Mucosa of stomach (tissue), 1 donor: Measurements from ENCODE around the gene LEMD2.
A peak's percentile ranks its signal among the peaks of the same experiment; 100 is the strongest.

ENCODE experiments used
- H3K27me3 ChIP-seq: one replicate; pipeline ENCODE4 v1.7.0; 2013; ENCODE audit warnings: mild to moderate bottlenecking, low read length; ENCODE audit not compliant: control insufficient read depth, insufficient read depth
- H3K36me3 ChIP-seq: one replicate; pipeline ENCODE4 v1.7.0; 2013; ENCODE audit warnings: low read length; ENCODE audit not compliant: control insufficient read depth, insufficient read depth
- H3K4me1 ChIP-seq: one replicate; pipeline ENCODE4 v1.7.0; 2013; ENCODE audit warnings: mild to moderate bottlenecking, low read length; ENCODE audit not compliant: control insufficient read depth, insufficient read depth
- H3K4me3 ChIP-seq: one replicate; pipeline ENCODE4 v1.7.0; 2013; ENCODE audit warnings: low read length
- H3K9ac ChIP-seq: one replicate; pipeline ENCODE4 v1.7.0; 2013; ENCODE audit warnings: mild to moderate bottlenecking, low read length, moderate library complexity
- H3K9me3 ChIP-seq: one replicate; pipeline ENCODE4 v1.7.0; 2013; ENCODE audit warnings: mild to moderate bottlenecking, low read length, moderate library complexity; ENCODE audit not compliant: control insufficient read depth
- donor health status: Pancreatic carcinoma.

The LEMD2 gene

GRCh38 chr6:33827546-33828451 is 38.9 kb upstream of the LEMD2 start:
- H3K9me3 ChIP-seq: no peaks in the 10 kb centered on the region

DNA sequence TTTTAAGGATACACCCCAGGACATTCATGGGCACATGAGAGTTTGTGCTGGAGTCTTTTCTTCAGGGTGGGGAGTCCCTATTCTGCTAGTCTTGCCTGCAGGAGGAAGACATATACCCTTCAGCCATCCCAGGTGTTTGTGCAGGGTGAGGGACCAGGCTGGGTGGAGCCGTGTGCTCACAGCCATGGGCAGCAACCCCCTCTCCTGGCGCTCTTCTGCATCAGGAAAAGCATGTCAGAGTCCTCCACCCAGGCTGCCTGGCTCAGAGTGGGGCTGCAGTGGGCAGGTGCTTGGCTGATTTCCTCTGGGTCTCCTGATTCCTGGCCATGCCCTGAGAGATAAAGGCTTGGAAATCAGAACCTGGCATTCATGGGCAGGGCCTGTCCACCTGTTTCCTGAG is 37.6 kb upstream of the LEMD2 start:
- no peak overlapping the region for H3K4me3 ChIP-seq
- no peak overlapping the region for H3K9ac ChIP-seq
- peaks cover 9% of the 10 kb centered on the region for H3K27me3 ChIP-seq
- no peaks in the 10 kb centered on the region for H3K4me1 ChIP-seq
- H3K36me3 ChIP-seq: no peaks in the 10 kb centered on the region
- no peaks in the 10 kb centered on the region for H3K9me3 ChIP-seq

More at GRCh38 chr6:33827546-33828451, 38.9 kb upstream of the LEMD2 start:
- no peak overlapping the region for H3K9ac ChIP-seq
- H3K36me3 ChIP-seq: no peaks in the 10 kb centered on the region
- no peaks in the 10 kb centered on the region for H3K4me1 ChIP-seq
- H3K4me3 ChIP-seq: no peak overlapping the region
- peaks cover 9% of the 10 kb centered on the region for H3K27me3 ChIP-seq

DNA sequence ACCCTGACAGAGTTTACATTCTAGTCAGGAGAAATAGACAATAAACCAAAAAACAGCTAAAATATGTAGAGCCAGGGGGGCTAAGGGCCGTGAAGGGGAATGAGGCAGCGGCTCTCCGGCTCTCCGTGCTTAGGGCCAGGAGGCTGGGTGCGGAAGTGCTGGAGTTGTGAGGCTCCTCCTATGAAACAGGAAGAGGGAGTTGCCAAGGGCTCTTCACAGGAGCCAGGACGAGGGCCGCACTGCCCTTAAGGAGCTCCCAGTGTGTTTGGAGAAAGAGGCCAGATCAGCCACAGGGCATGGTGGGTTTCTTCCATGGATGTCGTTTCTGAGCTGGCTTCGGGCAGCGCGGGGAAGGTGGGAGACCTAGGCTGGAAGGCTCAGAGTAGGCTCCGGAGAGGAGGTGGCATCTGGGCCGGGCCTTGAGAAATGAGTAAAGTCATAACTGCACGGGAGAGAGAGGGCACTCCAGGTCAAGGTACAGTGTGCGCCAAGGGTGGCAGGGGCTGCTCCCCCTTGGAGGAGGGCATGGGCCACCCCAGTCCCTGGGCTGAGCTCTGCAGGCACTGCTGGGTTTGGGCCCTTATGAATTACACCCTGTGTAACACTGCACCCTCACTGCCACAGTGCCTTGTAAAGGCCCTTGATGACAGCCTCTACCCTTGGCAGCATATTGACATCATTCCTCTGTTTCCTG is 35.7 kb upstream of the LEMD2 start:
- Histone ChIP-seq H3K9ac (peak overlapping the region; percentile 25), H3K36me3 (no peaks in the 10 kb centered on the region), H3K4me1 (no peaks in the 10 kb centered on the region), H3K4me3 (no peak overlapping the region), H3K9me3 (no peaks in the 10 kb centered on the region), H3K27me3 (peaks cover 5% of the 10 kb centered on the region)

- Histone ChIP-seq H3K27me3 (peaks cover 5% of the 10 kb centered on the region), H3K9ac (peak overlapping the region; percentile 25), H3K9me3 (no peaks in the 10 kb centered on the region), H3K4me1 (no peaks in the 10 kb centered on the region), H3K4me3 (no peak overlapping the region), H3K36me3 (no peaks in the 10 kb centered on the region)
These were observed 34.9 kb upstream of the LEMD2 start for GRCh38 chr6:33823806-33824205.

DNA sequence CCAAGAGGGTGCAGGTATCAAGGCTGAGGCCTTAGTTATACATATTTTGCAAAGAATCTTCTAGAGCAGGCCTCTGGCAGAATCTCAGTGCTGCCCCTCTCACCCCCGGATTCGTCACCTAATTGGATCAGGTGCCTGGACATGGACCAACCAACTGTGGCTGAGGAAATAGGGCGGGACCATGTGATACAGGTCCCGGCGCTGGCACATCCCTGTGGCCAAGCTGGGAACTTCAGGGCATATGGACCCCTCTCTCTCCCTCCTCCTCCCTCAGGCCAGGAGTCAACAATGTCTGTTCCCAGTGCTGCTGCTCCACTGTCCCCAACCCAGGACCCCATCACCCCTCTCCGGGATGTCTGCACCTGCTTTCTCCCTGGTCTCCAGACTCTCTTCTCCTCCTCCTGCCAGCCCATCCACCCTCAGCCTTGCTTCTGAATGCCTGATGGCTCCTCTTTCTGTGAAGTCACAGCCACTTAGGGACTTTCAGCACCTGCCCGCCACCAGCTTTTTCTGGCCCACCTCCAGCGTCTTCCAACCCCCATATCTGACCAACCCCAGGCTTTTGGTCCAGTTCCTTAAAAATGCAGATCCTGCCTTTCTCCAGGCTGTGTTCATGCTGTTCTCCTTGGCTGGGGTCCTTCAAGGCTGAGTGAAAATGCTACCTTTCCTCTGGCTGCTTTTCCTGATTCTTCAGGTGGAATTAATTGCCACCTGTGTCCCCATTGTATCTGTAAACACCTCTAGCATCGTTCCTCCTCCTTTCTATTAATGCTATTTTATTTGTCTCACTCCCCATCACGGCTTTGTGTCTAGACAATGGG is 33.9 kb upstream of the LEMD2 start:
- H3K9me3 ChIP-seq: no peaks in the 10 kb centered on the region
- H3K27me3 ChIP-seq: no peaks in the 10 kb centered on the region

GRCh38 chr6:33820784-33821520 is 32.0 kb upstream of the LEMD2 start:
- Histone ChIP-seq H3K9ac (no peak overlapping the region), H3K4me3 (no peak overlapping the region), H3K27me3 (no peaks in the 10 kb centered on the region)

More for the DNA sequence above, 33.9 kb upstream of the LEMD2 start:
- no peaks in the 10 kb centered on the region for H3K36me3 ChIP-seq
- H3K9ac ChIP-seq: no peak overlapping the region
- H3K4me1 ChIP-seq: no peaks in the 10 kb centered on the region
- no peak overlapping the region for H3K4me3 ChIP-seq

DNA sequence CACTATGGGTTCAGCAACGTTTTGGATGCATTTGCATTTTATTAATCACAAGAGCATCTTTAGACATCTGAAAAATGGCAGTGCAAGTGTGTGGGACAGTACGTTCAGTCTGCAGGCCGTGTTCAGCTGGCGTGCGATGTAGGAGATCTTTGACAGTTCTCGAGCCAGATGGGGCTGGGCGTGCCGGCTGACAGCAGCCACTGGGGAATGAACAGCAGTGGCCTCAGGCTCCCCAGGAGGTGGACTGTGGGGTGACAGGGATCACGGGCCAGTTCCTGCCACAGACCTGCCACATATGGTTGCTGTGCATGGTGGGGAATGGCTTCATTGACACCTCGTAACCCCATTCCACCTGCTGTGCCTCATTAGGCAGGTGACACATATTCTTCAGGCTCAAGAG is 31.3 kb upstream of the LEMD2 start:
- H3K4me3 ChIP-seq: no peak overlapping the region
- H3K9ac ChIP-seq: no peak overlapping the region
- no peaks in the 10 kb centered on the region for H3K27me3 ChIP-seq
- no peaks in the 10 kb centered on the region for H3K36me3 ChIP-seq
- H3K9me3 ChIP-seq: no peaks in the 10 kb centered on the region
- H3K4me1 ChIP-seq: no peaks in the 10 kb centered on the region

More at GRCh38 chr6:33820784-33821520, 32.0 kb upstream of the LEMD2 start:
- Histone ChIP-seq H3K9me3 (no peaks in the 10 kb centered on the region), H3K36me3 (no peaks in the 10 kb centered on the region), H3K4me1 (no peaks in the 10 kb centered on the region)

DNA sequence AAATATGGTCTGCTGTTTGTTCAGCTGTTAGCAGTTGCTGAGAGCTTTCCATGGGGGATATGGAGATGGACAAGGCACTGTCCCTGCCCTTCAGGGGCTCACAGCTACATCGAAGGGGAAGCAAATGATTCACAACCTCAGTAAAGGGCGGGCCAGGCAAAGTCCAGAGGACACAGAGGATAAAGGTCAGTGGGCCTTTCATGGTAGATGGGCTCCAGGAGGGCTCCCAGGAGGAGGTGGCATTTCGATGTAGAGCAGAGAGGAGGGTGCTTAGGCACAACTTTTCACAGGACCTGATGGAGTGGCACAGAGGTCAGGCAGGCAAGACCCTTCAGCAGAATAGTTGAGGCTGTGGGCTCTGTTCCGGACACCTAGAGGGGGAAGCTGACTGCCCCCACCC is 30.1 kb upstream of the LEMD2 start:
- H3K9ac ChIP-seq: no peak overlapping the region
- no peaks in the 10 kb centered on the region for H3K4me1 ChIP-seq
- H3K4me3 ChIP-seq: no peak overlapping the region
- no peaks in the 10 kb centered on the region for H3K9me3 ChIP-seq
- H3K27me3 ChIP-seq: peaks cover 3% of the 10 kb centered on the region
- H3K36me3 ChIP-seq: no peaks in the 10 kb centered on the region

DNA sequence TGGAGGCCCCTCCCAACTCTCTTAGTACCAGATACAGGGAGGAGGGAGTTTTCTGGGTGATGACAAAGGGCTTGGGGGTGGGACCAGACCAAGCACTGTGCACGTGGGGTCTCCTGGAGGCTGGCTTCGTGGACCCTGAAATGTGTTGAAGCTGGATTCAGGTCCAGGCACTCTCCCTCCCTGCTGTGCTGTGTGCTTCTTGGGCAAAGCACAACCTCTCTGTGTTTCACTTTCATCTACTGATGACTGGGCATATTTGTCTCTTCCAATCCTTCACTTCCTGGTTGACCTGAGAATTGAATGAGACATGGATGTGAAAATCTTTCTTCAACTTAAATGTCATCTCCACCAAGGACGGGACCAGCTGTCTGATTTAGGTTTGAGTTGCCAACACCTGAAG is 29.4 kb upstream of the LEMD2 start:
- H3K27me3 ChIP-seq: peaks cover 10% of the 10 kb centered on the region
- no peaks in the 10 kb centered on the region for H3K9me3 ChIP-seq
- no peaks in the 10 kb centered on the region for H3K4me1 ChIP-seq
- H3K4me3 ChIP-seq: no peak overlapping the region
- H3K9ac ChIP-seq: no peak overlapping the region
- no peaks in the 10 kb centered on the region for H3K36me3 ChIP-seq

- Histone ChIP-seq H3K9me3 (no peaks in the 10 kb centered on the region), H3K4me1 (no peaks in the 10 kb centered on the region), H3K9ac (no peak overlapping the region), H3K36me3 (no peaks in the 10 kb centered on the region), H3K4me3 (no peak overlapping the region), H3K27me3 (peaks cover 12% of the 10 kb centered on the region)
These were observed 28.6 kb upstream of the LEMD2 start for GRCh38 chr6:33817489-33817888.

GRCh38 chr6:33816911-33817310 is 28.0 kb upstream of the LEMD2 start:
- no peak overlapping the region for H3K4me3 ChIP-seq
- H3K9me3 ChIP-seq: no peaks in the 10 kb centered on the region
- H3K36me3 ChIP-seq: no peaks in the 10 kb centered on the region
- H3K27me3 ChIP-seq: peaks cover 18% of the 10 kb centered on the region
- H3K4me1 ChIP-seq: no peaks in the 10 kb centered on the region
- no peak overlapping the region for H3K9ac ChIP-seq
